Stimulated activated CD4-positive, alpha-beta T cell treated with anti-CD3 and anti-CD28 coated beads, Interleukin-2, amount 100 ng/mL, for 4 hours (primary cell): ENCODE results near the gene SLC43A3.
"Not testable (repeated sequence)": the region's sequence is repeated elsewhere in the genome, so short reads cannot be mapped to it uniquely, and the experiment has no call there.

Source experiments
- DNase-seq: peaks from one replicate; pipeline ENCODE4 v3.0.0-alpha.2; 2020; ENCODE audit warnings: low read depth

SLC43A3 gene

GRCh38 chr11:57379732-57380131, 47.2 kb downstream of the SLC43A3 start:
- no peak for DNase-seq

GRCh38 chr11:57378186-57378585, 48.7 kb downstream of the SLC43A3 start:
- DNase-seq: no peak

- no peak for DNase-seq
These were observed 49.8 kb downstream of the SLC43A3 start for GRCh38 chr11:57377107-57377506.

GRCh38 chr11:57376095-57377090, 50.5 kb downstream of the SLC43A3 start:
- no peak for DNase-seq

- DNase-seq: no peak
These were observed 51.4 kb downstream of the SLC43A3 start for GRCh38 chr11:57375490-57375889.

GRCh38 chr11:57374966-57375365, 52.0 kb downstream of the SLC43A3 start:
- DNase-seq: no peak

GRCh38 chr11:57373146-57373545, 53.8 kb downstream of the SLC43A3 start:
- DNase-seq: no peak

GRCh38 chr11:57370941-57371340, 56.0 kb downstream of the SLC43A3 start:
- DNase-seq: no peak

- no peak for DNase-seq
These were observed 56.7 kb downstream of the SLC43A3 start for GRCh38 chr11:57370251-57370650.

- DNase-seq: no peak
These were observed 58.1 kb downstream of the SLC43A3 start for GRCh38 chr11:57368845-57369232.

GRCh38 chr11:57368106-57368844, 58.6 kb downstream of the SLC43A3 start:
- DNase-seq: no peak

- DNase-seq: no peak
These were observed 61.9 kb downstream of the SLC43A3 start for GRCh38 chr11:57364851-57365660.

GRCh38 chr11:57363131-57364080, 63.5 kb downstream of the SLC43A3 start:
- no peak for DNase-seq

- no peak for DNase-seq
These were observed 65.0 kb downstream of the SLC43A3 start for GRCh38 chr11:57361926-57362325.

- DNase-seq: not testable (repeated sequence)
These were observed 65.5 kb downstream of the SLC43A3 start for GRCh38 chr11:57361420-57361819.

GRCh38 chr11:57360991-57361390, 65.9 kb downstream of the SLC43A3 start:
- DNase-seq: no peak

- DNase-seq: no peak
These were observed 66.8 kb downstream of the SLC43A3 start for GRCh38 chr11:57359896-57360690.

- DNase-seq: no peak
These were observed 67.5 kb downstream of the SLC43A3 start for GRCh38 chr11:57359396-57359795.

- no peak for DNase-seq
These were observed 67.9 kb downstream of the SLC43A3 start for GRCh38 chr11:57358991-57359390.

- no peak for DNase-seq
These were observed 68.4 kb downstream of the SLC43A3 start for GRCh38 chr11:57358543-57358961.
